ENCODE measurements around the gene CEP295NL.
A peak's percentile ranks its signal among the peaks of the same experiment; 100 is the strongest.
"Not testable (repeated sequence)": the region's sequence is repeated elsewhere in the genome, so short reads cannot be mapped to it uniquely, and the experiment has no call there.

The CEP295NL gene

GRCh38 chr17:78905116-78905515, 2.1 kb upstream of the CEP295NL start:
- DNase-seq: no peak

- DNase-seq: no peak
Observed at GRCh38 chr17:78904371-78904770, 1.4 kb upstream of the CEP295NL start.

- not testable (repeated sequence) for DNase-seq
Observed at GRCh38 chr17:78902231-78902630, 770 bp downstream of the CEP295NL start.

- no peak for DNase-seq
Observed at GRCh38 chr17:78901806-78902205, 1.2 kb downstream of the CEP295NL start.

- no peak for DNase-seq
Observed at GRCh38 chr17:78900816-78901215, 2.2 kb downstream of the CEP295NL start.

GRCh38 chr17:78899361-78900260, 3.4 kb downstream of the CEP295NL start:
- no peak for DNase-seq

- no peak for DNase-seq
Observed at GRCh38 chr17:78898947-78899346, 4.1 kb downstream of the CEP295NL start.

- no peak for DNase-seq
Observed at GRCh38 chr17:78898075-78898836, 4.7 kb downstream of the CEP295NL start.

- DNase-seq: no peak
Observed at GRCh38 chr17:78897664-78898047, 5.3 kb downstream of the CEP295NL start.

- DNase-seq: no peak
Observed at GRCh38 chr17:78896834-78897663, 6.0 kb downstream of the CEP295NL start.

- DNase-seq: no peak
Observed at GRCh38 chr17:78896091-78896833, 6.7 kb downstream of the CEP295NL start.

GRCh38 chr17:78895322-78895721, 7.7 kb downstream of the CEP295NL start:
- DNase-seq: no peak

- DNase-seq: no peak
Observed at GRCh38 chr17:78893684-78894083, 9.3 kb downstream of the CEP295NL start.

- no peak for DNase-seq
Observed at GRCh38 chr17:78892936-78893379, 10.0 kb downstream of the CEP295NL start.

GRCh38 chr17:78892520-78892919, 10.5 kb downstream of the CEP295NL start:
- DNase-seq: no peak

- no peak for DNase-seq
Observed at GRCh38 chr17:78892062-78892456, 10.9 kb downstream of the CEP295NL start.

GRCh38 chr17:78891406-78892061, 11.5 kb downstream of the CEP295NL start:
- no peak for DNase-seq

- DNase-seq: peak; percentile 90 to 95
Observed at GRCh38 chr17:78890498-78890897, 12.5 kb downstream of the CEP295NL start.

GRCh38 chr17:78890096-78890495, 12.9 kb downstream of the CEP295NL start:
- not testable (repeated sequence) for DNase-seq

- peak; percentile 88 to 93 for DNase-seq
Observed at GRCh38 chr17:78889531-78889930, 13.5 kb downstream of the CEP295NL start.

GRCh38 chr17:78888941-78889518, 14.0 kb downstream of the CEP295NL start:
- no peak for DNase-seq
